Keratinocyte (primary cell): Measurements from ENCODE around the gene PLEKHD1. TPM values are rescaled to one million over a fixed set of nuclear protein-coding genes. Genes with fewer than 3 reads are reported as not detected.

Experiments
- DNase-seq: peaks from one replicate; pipeline ENCODE4 v3.0.0-alpha.2; 2011; ENCODE audit warnings: low read depth, missing footprints, low spot score
- FAIRE-seq: peaks from 2 replicates; lab custom pipeline; 2011; peaks lifted over from hg19 to GRCh38; lab: Jason Lieb, UNC
- H2AFZ ChIP-seq: 2 replicates; pipeline ENCODE4 v1.6.0; 2012; ENCODE audit warnings: low read length, control low read depth, inconsistent platforms; ENCODE audit not compliant: control insufficient read depth
- H3K27ac ChIP-seq: 2 replicates; pipeline ENCODE4 v1.5.1; 2011; ENCODE audit warnings: low read length; ENCODE audit not compliant: control insufficient read depth, insufficient read depth
- H3K27me3 ChIP-seq: 3 replicates; pipeline ENCODE4 v1.6.0; 2011; ENCODE audit warnings: low read length; ENCODE audit not compliant: control insufficient read depth, insufficient read depth; ENCODE audit errors: extremely low read depth
- H3K36me3 ChIP-seq, 2 experiments: 2 replicates in 1 of 2; 3 replicates in 1 of 2; pipeline ENCODE4 v1.5.1; 2011; ENCODE audit warnings: low read length in 2 of 2, mild to moderate bottlenecking in 1 of 2; ENCODE audit not compliant: control insufficient read depth in 2 of 2, insufficient read depth in 2 of 2; ENCODE audit errors: extremely low read depth in 1 of 2
- H3K4me1 ChIP-seq: 3 replicates; pipeline ENCODE4 v1.5.1; 2011; ENCODE audit warnings: low read length; ENCODE audit not compliant: control insufficient read depth, insufficient read depth; ENCODE audit errors: extremely low read depth
- H3K4me2 ChIP-seq: 3 replicates; pipeline ENCODE4 v1.6.0; 2011; ENCODE audit warnings: low read depth, low read length; ENCODE audit not compliant: control insufficient read depth, insufficient read depth; ENCODE audit errors: extremely low read depth
- H3K4me3 ChIP-seq, 3 experiments: fragments of 200-600 bp in 1 of 3; sonication (generic) in 1 of 3; 2 replicates in 2 of 3; 3 replicates in 1 of 3; pipeline ENCODE4 v1.5.1; 2011 to 2016; ENCODE audit warnings: low read length in 3 of 3, mild to moderate bottlenecking in 3 of 3, control low read depth in 2 of 3, inconsistent platforms in 1 of 3, low read depth in 1 of 3, mixed read lengths in 1 of 3, mixed run types in 1 of 3, moderate library complexity in 1 of 3; ENCODE audit not compliant: control insufficient read depth in 2 of 3, insufficient read depth in 2 of 3; ENCODE audit errors: extremely low read depth in 1 of 3
- H3K79me2 ChIP-seq: 2 replicates; pipeline ENCODE4 v1.6.0; 2012; ENCODE audit warnings: low read length; ENCODE audit not compliant: control insufficient read depth, insufficient read depth
- H3K9ac ChIP-seq: 3 replicates; pipeline ENCODE4 v1.6.0; 2011; ENCODE audit warnings: low read length; ENCODE audit not compliant: control insufficient read depth, insufficient read depth; ENCODE audit errors: extremely low read depth
- H3K9me1 ChIP-seq: 3 replicates; pipeline ENCODE4 v1.6.0; 2011; ENCODE audit warnings: low read length; ENCODE audit not compliant: control insufficient read depth, insufficient read depth; ENCODE audit errors: extremely low read depth
- H3K9me3 ChIP-seq: 2 replicates; pipeline ENCODE4 v1.5.1; 2012; ENCODE audit warnings: low read depth, low read length; ENCODE audit not compliant: control insufficient read depth
- H4K20me1 ChIP-seq: 3 replicates; pipeline ENCODE4 v1.6.0; 2011; ENCODE audit warnings: low read length; ENCODE audit not compliant: control insufficient read depth, insufficient read depth; ENCODE audit errors: extremely low read depth
- EZH2 ChIP-seq: IDR thresholded peaks from one replicate; pipeline ENCODE4 v1.6.1; 2012; ENCODE audit warnings: inconsistent platforms, mild to moderate bottlenecking, low read length, moderate library complexity
- dilution Hi-C: fragments of 300-500 bp; cut with MboI; formaldehyde crosslinking; loops from one replicate; pipeline ENCODE4 v1.7.0; 2020; ENCODE audit warnings: low sequenced_read_pairs; ENCODE audit not compliant: extremely low pct_ligation_motif_present
- polyA plus RNA-seq, 5 experiments: library from polyadenylated mRNA; depleted of rRNA in 3 of 5; stranded (reverse) in 3 of 5; stranded (forward) in 1 of 5; unstranded in 1 of 5; fragments of >200 nt; gene quantifications; 1 replicate in 1 of 5; 2 replicates in 3 of 5; 3 replicates in 1 of 5; pipeline versions ENCODE4 v1.2.1 to v1.2.3, GENCODE V29; 2011 to 2012; ENCODE audit warnings: missing spikeins in 2 of 5, low read depth in 1 of 5, low replicate concordance in 1 of 5
- TF ChIP-seq, protein P1 (sequence below), 3 experiments: IDR thresholded peaks in 1 of 3; conservative IDR thresholded peaks in 1 of 3; optimal IDR thresholded peaks in 1 of 3; 2 replicates in 2 of 3; 3 replicates in 1 of 3; pipeline versions ENCODE3 to v1.5.1; 2011; ENCODE audit warnings: low read length in 3 of 3, mild to moderate bottlenecking in 3 of 3, moderate library complexity in 2 of 3, control low read depth in 1 of 3, inconsistent platforms in 1 of 3; ENCODE audit not compliant: insufficient read depth in 2 of 3; ENCODE audit errors: extremely low read depth in 1 of 3

The PLEKHD1 gene
- polyA plus RNA-seq, 1 donor (not counting 4 experiments of a cell fraction or from before 2014, with no cell fraction given): 0.01 TPM

DNA sequence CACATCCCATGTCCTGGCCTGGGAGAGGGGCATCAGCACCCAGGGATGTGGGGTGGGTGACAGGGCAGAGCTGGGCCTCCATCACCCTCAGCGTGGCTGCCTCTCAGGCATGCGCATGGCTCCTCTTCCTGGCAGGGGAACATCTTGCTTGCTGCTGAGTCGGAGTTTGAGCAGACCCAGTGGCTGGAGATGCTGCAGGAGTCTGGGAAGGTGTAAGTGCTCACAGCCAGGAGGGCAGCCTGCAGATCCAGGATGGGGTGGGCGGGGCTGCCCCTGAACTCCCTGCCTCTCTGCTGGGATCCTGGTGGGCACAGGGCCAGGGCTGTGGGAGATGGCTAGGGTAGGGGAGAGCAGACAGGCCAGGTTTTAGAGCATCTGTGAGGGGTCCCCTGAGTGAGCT lies 16.2 kb downstream of the PLEKHD1 start:
- Histone ChIP-seq H3K9me3 (no peaks in the 10 kb centered on the region), H4K20me1 (no peaks in the 10 kb centered on the region), H3K36me3 (no peaks in the 10 kb centered on the region), H3K4me2 (no peak overlapping the region), H3K4me3 (no peak overlapping the region), H3K9ac (no peak overlapping the region), H3K79me2 (no peaks in the 10 kb centered on the region), H3K27ac (no peak overlapping the region), H3K27me3 (peaks cover 22% of the 10 kb centered on the region), H3K4me1 (peaks cover 2% of the 10 kb centered on the region), H2AFZ (no peak overlapping the region), H3K9me1 (no peaks in the 10 kb centered on the region)
- no peak for TF ChIP-seq EZH2
- TF ChIP-seq, protein P1, sequence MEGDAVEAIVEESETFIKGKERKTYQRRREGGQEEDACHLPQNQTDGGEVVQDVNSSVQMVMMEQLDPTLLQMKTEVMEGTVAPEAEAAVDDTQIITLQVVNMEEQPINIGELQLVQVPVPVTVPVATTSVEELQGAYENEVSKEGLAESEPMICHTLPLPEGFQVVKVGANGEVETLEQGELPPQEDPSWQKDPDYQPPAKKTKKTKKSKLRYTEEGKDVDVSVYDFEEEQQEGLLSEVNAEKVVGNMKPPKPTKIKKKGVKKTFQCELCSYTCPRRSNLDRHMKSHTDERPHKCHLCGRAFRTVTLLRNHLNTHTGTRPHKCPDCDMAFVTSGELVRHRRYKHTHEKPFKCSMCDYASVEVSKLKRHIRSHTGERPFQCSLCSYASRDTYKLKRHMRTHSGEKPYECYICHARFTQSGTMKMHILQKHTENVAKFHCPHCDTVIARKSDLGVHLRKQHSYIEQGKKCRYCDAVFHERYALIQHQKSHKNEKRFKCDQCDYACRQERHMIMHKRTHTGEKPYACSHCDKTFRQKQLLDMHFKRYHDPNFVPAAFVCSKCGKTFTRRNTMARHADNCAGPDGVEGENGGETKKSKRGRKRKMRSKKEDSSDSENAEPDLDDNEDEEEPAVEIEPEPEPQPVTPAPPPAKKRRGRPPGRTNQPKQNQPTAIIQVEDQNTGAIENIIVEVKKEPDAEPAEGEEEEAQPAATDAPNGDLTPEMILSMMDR (optimal IDR thresholded peaks at IDR 0.05 in 1 of 3, IDR thresholded peaks at IDR 0.05 in 1 of 3, conservative IDR thresholded peaks at IDR 0.05 in 1 of 3; ENCODE audit: extremely low read depth in 1 of 3, insufficient read depth in 2 of 3, low read length in 3 of 3): no peak
- no peak for FAIRE-seq
- dilution Hi-C loops: no loop called here
- DNase-seq: no peak

DNA sequence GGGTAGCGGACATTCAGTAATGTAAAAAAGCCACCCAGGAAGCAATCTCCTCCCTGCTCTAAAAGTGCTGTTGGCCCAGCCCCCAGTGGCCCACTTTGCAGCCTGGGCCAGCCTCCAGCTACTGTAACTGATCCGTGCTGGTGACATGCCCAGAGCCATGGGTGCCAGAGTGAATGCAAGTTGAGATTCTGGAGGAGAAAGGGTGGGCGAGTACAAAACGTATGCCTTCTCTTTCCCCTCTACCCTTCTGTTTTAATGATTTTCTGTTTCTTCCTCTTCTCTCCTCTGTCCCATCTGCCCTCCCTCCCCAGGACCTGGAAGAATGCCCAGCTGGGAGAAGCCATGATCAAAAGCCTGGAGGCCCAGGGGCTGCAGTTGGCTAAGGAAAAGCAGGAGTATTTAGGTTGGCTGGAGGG lies 16.9 kb downstream of the PLEKHD1 start:
- peaks cover 22% of the 10 kb centered on the region for H3K27me3 ChIP-seq
- H2AFZ ChIP-seq: no peak overlapping the region
- no peak overlapping the region for H3K4me2 ChIP-seq
- FAIRE-seq (no peak), DNase-seq (no peak)
- H3K4me1 ChIP-seq: peaks cover 2% of the 10 kb centered on the region
- H3K9me3 ChIP-seq: no peaks in the 10 kb centered on the region
- no peaks in the 10 kb centered on the region for H4K20me1 ChIP-seq
- H3K9me1 ChIP-seq: no peaks in the 10 kb centered on the region
- no peaks in the 10 kb centered on the region for H3K79me2 ChIP-seq
- no peak overlapping the region for H3K27ac ChIP-seq
- H3K36me3 ChIP-seq: no peaks in the 10 kb centered on the region
- dilution Hi-C loops: no loop called here
- no peak overlapping the region for H3K4me3 ChIP-seq
- no peak for TF ChIP-seq EZH2
- TF ChIP-seq, protein P1 (optimal IDR thresholded peaks at IDR 0.05 in 1 of 3, IDR thresholded peaks at IDR 0.05 in 1 of 3, conservative IDR thresholded peaks at IDR 0.05 in 1 of 3; ENCODE audit: extremely low read depth in 1 of 3, insufficient read depth in 2 of 3, low read length in 3 of 3): no peak
- H3K9ac ChIP-seq: no peak overlapping the region
